ENCODE data around the gene LRIG2.

LRIG2 gene

DNA sequence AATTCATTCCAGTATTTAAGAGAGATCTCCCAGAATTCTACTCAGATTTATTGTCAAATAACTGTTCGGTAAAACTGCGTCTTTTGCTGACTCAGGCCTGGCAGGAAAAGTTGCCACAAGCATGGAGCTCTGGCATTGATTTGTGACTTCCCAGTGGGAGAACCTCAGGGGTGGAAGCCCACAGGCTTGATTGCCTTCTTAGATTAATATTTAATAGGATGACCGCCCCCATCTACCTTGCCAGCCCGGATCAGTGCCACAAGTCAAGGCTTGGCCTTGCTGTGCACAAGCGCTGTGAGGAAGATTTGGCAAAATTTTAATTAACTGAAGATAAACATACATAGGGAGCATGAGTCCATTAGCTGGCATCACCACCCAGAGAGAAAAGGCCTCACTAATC, 93.5 kb downstream of the LRIG2 start:
- no peak for DNase-seq (ENCODE audit: extremely low spot score)
- ChIA-PET POLR2A (no interaction called here), CTCF (no interaction called here)
- no peak for TF ChIP-seq CTCF (IDR thresholded peaks at IDR 0.05; ENCODE audit: control extremely low read depth, extremely low read depth, low read depth, missing control alignments)

DNA sequence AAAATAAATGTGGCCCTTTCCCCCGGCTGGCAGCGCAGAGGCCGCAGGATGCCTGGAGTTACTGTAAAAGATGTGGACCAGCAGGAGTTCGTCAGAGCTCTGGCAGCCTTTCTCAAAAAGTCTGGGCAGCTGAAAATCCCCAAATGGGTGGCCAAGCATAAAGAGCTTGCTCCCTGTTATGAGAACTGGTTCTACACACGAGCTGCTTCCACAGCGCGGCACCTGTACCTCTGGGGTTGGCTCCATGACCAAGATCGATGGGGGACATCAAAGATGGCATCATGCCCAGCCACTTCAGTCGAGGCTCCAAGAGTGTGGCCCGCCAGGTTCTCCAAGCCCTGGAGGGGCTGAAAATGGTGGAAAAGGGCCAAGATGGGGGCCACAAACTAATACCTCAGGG, 95.9 kb downstream of the LRIG2 start:
- no peak for DNase-seq (ENCODE audit: extremely low spot score)
- ChIA-PET CTCF (interaction anchor here (1.3 kb wide), 1 partner anchor 28 kb away, joined by 3 read pairs; no protein-coding TSS in a partner anchor), POLR2A (no interaction called here)

DNA sequence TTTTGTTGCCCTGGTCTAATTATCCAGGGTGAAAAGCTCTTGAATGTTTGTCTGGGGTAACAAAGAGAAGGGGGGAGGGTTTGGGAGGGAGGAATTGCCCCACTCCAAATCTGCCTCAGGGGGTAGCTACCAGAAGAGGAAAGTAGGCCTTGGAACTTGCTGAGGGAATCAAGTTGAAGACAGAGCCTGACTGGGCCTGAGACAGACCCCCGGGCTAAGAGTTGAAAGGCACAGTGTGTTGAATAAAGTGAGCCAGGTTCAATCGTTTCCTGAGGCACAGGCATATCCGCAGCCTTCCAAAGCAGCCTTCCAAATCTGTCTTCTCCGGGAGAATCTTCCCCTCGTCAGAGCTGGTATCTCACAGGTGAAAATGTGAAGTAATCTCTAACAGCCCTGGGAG, 96.6 kb downstream of the LRIG2 start:
- DNase-seq (ENCODE audit: extremely low spot score) = no peak
- POLR2A ChIA-PET = no interaction called here
- CTCF ChIA-PET = interaction anchor here (1.3 kb wide), 1 partner anchor 29 kb away, joined by 3 read pairs; no protein-coding TSS in a partner anchor
- TF ChIP-seq CTCF (IDR thresholded peaks at IDR 0.05; ENCODE audit: control extremely low read depth, extremely low read depth, low read depth, missing control alignments) = no peak

More for the DNA sequence above, 95.9 kb downstream of the LRIG2 start:
- no peak for TF ChIP-seq CTCF (IDR thresholded peaks at IDR 0.05; ENCODE audit: control extremely low read depth, extremely low read depth, low read depth, missing control alignments)

- DNase-seq (ENCODE audit: extremely low spot score) = no peak
- ChIA-PET CTCF (no interaction called here), POLR2A (no interaction called here)
- no peak for TF ChIP-seq CTCF (IDR thresholded peaks at IDR 0.05; ENCODE audit: control extremely low read depth, extremely low read depth, low read depth, missing control alignments)
These were observed 97.5 kb downstream of the LRIG2 start for GRCh38 chr1:113170519-113170918.

DNA sequence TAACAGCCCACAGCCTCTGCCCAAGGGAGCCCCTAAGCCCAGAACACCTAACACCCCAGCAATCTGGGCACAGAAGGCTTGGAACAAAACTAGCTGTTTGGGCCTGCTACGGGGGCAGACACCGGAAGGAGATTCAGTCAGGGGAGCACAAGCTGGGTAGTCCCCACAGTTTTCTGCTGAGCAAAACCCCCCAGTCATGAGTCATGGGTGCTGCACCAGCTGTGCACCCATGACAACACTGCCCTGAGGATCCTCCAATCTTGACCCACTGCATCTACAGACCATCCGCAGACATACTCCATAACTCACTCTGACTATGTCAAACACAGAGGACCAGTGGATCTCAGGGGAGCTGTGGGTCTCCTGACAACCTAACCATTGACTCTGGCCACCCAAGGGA, 105.1 kb downstream of the LRIG2 start:
- no peak for TF ChIP-seq CTCF (IDR thresholded peaks at IDR 0.05; ENCODE audit: control extremely low read depth, extremely low read depth, low read depth, missing control alignments)
- no peak for DNase-seq (ENCODE audit: extremely low spot score)
- ChIA-PET POLR2A (no interaction called here), CTCF (interaction anchor here (1.2 to 1.5 kb wide), 2 partner anchors 28 to 51 kb away, joined by 3 read pairs; no protein-coding TSS in a partner anchor)

DNA sequence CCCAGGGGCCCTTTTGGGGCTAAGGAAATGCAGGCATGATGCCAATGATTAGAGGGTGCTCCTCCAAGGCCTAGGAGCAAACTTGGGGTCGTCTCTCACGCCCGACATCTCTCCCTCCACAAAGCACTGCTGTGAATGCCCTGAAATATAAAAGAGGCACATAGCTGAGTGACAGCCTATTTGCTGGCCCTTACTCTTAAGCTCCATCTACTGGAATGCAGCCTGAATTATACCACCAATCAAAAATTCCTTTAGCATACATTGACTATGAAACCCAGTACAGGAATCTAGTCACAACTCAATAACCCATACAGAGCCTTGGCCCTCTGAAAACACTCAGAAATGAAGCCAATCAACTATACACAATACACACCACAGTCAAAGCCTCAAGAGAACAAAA, 105.5 kb downstream of the LRIG2 start:
- DNase-seq (ENCODE audit: extremely low spot score) = no peak
- POLR2A ChIA-PET = no interaction called here
- CTCF ChIA-PET = interaction anchor here (1.2 to 1.5 kb wide), 2 partner anchors 28 to 51 kb away, joined by 3 read pairs; no protein-coding TSS in a partner anchor
- TF ChIP-seq CTCF (IDR thresholded peaks at IDR 0.05; ENCODE audit: control extremely low read depth, extremely low read depth, low read depth, missing control alignments) = no peak

Data from GM10248 (cell line).